ENCODE data around the gene OSBPL8.

- TF ChIP-seq EZH2 (IDR thresholded peaks at IDR 0.05; ENCODE audit: insufficient read depth, poor library complexity, severe bottlenecking) (no peak), EZH2phosphoT487 (IDR thresholded peaks at IDR 0.05; ENCODE audit: insufficient read depth, low read depth) (no peak)
These were observed 212.7 kb downstream of the OSBPL8 start for GRCh38 chr12:76346798-76347420.
